Activated CD8-positive, alpha-beta memory T cell treated with anti-CD3 and anti-CD28 coated beads for 36 hours (primary cell): Measurements from ENCODE around the gene TMED3. TPM values are rescaled to one million over a fixed set of nuclear protein-coding genes. Genes with fewer than 3 reads are reported as not detected.
"Not testable (repeated sequence)": the region's sequence is repeated elsewhere in the genome, so short reads cannot be mapped to it uniquely, and the experiment has no call there.

ENCODE experiments used
- CTCF ChIA-PET: fragments of 350-600 bp; sonication (Branson Sonifier 250); formaldehyde crosslinking; loops from one replicate; lab custom pipeline; 2021; ENCODE audit warnings: antibody characterized with exemption; lab: Charles Lee
- POLR2A ChIA-PET: fragments of 350-600 bp; sonication (Branson Sonifier 250); formaldehyde crosslinking; loops from one replicate; lab custom pipeline; 2021; ENCODE audit warnings: antibody characterized with exemption; lab: Charles Lee
- total RNA-seq, 2 experiments: library from RNA; stranded (reverse); gene quantifications; one replicate each; pipeline ENCODE4 v1.2.3, GENCODE V29; 2021

TMED3 gene
- total RNA-seq, 2 experiments from 2014 or later, result 55.5 to 55.8 TPM

DNA sequence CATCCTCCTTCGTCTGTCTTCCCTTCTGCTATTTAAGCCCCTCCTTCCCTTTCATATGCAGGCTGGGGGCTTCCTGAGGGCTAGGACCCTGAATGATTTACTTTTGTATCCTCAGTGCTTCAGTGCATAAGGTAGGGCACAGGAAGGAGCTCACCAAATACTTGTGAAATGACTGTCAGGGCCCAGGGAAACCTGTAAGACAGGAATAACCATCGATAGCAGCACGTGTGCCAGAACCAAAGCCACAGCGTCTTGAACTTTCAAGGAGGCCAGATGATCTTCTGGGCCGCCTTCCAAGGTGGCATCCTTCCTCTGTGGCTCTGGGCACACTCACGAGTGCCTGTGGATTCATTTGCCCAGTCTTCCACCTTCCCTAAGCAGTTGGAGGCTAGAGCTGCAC, 3.9 kb downstream of the TMED3 start:
- CTCF ChIA-PET, result no interaction called here
- POLR2A ChIA-PET, result no interaction called here

DNA sequence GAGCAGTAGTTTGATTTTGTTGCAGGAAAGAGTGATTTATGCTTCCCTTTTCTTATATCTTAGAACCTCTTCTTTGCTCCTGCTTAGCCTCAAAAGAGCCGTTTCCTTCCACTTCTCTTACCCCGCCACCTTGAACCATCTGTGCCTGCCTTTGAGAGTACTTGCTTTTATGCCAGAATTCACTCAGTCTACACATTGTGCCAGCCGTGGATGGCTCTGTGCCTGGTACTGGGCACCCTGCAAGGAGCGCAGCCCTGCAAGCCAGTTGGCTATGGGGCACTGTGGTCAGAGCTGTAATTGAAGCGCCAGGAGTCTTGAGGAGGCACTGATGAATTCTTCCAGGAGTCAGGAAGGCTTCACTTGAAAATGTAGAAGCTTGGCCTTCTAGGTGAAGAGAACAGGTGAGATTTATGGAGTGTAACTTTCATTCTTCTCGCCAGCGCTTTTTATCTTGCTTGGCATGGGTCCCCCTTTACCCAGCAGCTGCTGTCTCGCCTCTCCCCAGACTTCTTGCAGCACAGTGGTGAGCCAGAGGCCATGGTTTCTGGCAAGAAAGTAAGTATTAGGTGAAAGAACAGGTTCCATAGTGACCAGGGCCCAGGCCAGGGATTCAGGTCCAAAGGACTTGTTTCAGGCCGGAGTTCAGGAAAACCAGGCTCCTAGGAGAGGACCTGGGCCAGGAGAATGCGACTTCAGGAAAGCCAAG, 4.9 kb downstream of the TMED3 start:
- ChIA-PET POLR2A (no interaction called here), CTCF (no interaction called here)

DNA sequence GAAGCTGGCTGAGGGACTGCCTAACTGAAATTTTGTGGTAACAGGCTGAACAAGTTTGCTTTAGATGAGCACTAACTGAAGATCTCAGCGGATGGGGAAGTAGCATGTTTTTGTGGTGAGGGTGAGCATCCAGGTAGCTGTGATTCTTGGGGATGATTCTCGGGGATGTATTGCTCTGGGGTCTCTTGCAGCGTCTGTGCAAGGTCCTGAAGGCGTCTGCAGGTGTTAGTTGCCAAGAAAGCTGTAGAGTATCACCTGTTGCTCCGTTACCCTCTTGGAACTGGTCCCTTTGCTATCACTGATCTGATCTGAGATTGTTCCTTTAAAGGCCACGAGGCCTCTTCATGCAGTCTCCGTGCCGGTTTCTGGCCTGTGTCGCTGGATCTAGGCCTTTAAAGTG, 6.0 kb downstream of the TMED3 start:
- ChIA-PET CTCF (no interaction called here), POLR2A (no interaction called here)

DNA sequence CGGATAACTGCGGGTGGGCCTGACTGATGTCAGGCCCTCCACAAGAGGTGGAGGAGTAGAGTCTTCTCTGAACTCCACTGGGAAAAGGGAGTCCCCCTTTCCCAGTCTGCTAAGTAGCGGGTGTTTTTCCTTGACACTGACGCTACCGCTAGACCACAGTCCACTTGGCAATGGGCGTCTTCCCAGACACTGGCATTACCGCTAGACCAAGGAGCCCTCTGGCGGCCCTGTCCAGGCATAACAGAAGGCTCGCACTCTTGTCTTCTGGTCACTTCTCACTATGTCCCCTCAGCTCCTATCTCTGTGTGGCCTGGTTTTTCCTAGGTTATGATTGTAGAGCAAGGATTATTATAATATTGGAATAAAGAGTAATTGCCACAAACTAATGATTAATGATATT, 9.1 kb downstream of the TMED3 start:
- CTCF ChIA-PET, POLR2A ChIA-PET: not testable (repeated sequence)

DNA sequence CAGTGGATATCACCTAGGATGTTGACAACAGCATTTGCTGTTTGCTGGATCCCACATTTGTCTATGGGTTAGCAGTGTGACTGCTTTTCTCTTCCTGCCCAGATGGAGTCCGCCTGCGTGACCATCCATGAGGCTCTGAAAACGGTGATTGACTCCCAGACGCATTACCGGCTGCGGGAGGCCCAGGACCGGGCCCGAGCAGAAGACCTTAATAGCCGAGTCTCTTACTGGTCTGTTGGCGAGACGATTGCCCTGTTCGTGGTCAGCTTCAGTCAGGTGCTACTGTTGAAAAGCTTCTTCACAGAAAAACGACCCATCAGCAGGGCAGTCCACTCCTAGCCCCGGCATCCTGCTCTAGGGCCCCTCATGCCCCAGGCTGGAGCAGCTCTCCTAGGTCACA, 11.0 kb downstream of the TMED3 start:
- CTCF ChIA-PET, result interaction anchor here (0.6 kb wide), 1 partner anchor 33 kb away, joined by 4 read pairs; no protein-coding TSS in a partner anchor
- POLR2A ChIA-PET, result no interaction called here

DNA sequence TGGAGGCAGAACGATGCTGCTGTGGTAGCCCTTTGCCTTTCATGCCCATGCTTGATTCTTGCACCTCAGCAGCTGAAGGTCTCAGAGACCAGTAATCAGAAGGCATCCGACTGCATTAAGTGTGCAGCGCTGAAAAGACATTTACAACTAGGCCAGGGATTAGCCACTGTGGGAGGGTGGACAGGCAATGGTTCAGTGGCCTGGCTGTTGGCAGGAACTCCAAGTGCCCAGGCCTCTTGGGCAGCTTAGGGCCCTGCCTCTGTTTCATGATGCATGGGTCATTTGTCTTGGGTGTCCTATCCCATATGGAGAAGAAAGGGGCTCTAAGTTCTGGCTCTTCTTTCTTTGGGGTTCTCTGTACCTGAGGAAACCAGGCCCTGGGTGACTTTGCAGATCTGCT, 11.4 kb downstream of the TMED3 start:
- ChIA-PET POLR2A (no interaction called here), CTCF (interaction anchor here (0.6 kb wide), 1 partner anchor 33 kb away, joined by 4 read pairs; no protein-coding TSS in a partner anchor)

DNA sequence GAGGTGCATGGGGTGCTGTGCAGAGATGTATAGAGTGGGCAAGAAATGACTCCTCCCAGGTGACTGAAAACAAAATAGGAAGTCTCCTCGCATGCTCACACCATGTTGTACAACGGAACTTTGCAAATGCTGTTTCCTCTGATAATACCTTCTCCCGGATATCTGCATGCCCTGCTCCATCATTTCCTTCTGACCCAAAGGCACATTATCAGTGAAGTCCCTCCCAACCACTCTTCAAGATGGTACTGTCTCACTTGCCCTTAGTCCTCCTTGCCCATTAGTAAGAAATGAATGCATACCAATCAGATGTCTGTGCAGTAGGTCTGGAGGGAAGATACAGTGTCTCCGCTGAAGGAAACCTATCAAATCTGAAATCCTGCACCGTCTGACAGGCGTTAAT, 12.0 kb downstream of the TMED3 start:
- CTCF ChIA-PET, result no interaction called here
- POLR2A ChIA-PET, result no interaction called here

DNA sequence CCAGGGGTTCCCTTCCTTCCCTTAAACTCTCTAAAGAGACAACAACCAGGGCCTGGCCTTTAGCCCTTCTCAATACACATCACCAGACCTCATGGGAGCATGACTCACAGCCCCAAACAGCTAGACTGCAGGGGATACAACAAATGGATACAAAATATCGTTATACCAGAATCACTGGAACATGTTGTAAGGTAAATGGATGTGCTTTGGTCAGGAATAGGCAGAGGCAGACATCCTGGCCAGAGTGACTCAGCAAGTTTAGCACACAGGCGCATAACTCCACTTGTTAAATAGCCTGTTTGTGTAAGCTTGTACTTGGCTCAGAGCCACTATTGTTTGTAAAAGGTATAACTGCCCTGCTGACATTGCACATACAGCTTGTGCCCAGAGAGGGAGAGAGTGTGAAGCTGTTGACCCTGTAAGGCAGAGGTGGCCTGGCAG, 18.3 kb downstream of the TMED3 start:
- ChIA-PET POLR2A (no interaction called here), CTCF (no interaction called here)

DNA sequence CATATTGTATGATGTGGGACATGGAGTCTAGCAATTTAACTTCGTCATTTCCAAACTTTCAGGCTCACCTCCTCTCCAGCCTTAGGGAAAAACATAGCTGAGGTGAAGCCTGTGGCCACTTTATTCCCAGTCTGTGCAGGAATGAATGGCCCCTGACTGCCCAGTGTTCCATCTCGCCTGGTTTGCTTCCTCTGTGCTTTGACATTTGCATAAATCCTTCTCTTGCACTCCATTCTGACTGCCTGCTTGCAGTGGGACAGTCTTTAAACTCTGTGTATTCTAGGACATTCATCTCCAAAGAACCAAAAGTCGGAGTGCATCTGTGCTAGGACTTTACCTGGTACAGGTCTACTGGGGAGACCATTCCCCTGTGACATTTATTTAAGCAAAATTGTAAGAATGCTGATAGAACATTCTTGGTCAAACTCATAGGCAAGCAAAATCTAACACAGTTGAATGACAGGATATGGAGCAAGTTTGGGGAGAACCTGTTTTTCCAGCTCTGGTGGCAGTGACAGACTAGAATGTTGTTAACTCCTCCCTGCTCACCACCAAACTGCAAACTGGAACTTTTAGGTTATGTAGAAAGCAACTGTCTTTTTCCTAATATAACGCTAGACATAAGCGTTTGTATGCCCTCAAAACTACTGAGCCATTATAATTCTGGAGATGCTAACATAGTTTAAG, 22.1 kb downstream of the TMED3 start:
- ChIA-PET POLR2A (no interaction called here), CTCF (no interaction called here)

DNA sequence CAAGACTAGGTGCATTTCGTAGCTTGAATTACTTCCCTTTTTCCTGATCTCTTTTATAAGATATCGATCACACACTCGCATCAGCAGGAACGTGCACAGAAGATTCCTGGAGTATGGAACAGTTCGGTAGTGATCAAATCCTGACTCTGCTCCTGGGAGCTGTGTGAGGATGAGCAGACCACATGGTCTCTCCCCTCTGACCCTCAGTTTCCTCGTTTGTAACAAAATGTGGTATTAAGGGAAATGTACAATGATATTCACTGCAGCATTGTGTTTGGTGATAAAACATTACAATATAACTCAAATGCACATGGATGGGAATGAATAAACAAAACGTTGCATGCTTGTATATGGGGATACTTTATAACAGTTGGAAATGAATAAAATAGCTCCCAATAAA, 26.7 kb downstream of the TMED3 start:
- POLR2A ChIA-PET, result no interaction called here
- CTCF ChIA-PET, result no interaction called here

DNA sequence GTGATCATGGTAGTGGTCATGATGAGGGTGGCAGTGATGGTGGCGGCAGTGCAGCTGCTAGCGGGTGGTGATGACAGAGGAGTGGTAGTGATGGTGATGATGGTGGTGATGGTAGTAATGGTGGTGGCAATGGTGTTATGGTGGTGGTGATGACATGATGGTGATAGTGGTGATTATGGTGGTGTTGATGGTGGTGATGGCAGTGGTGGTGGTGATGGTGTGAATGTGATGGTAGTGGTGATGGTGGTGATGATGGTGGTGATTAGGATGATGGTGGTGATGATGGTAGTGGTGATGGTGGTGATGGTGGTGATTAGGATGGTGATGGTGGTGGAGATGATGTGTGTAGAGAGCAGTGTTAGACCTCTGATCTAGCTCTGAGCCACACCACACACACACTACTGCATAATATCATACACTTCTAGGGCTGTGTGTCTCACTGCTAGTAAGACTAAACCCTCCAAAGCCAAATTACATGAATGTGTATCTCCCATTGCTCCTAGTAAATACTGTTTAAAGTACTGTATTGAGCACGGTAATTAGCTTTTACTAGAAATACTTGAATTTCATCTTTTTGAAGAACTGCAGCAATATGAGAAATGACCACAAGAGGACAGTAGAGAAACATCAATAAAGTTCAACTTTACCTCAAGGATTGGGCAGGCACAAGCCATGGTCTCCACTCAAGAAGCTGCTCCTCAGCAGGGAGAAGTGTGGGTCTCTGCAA, 28.8 kb downstream of the TMED3 start:
- ChIA-PET CTCF (interaction anchor here (0.6 to 1.2 kb wide), 6 partner anchors 12 to 657 kb away, joined by 3 to 5 read pairs (median 4); no protein-coding TSS in a partner anchor), POLR2A (no interaction called here)

DNA sequence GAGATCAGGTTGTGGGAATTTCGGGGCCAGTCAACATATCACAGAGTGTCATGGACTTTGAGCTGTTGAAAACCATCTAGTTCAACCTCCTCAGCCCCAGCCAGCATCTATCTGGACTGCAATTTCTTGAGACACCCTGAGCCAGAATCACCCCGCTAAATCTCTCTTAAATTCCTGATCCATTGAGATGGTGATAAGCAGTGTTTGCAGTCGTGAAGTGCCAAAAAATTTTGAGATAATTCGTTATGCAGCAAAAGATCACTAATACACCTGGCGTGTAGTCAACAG, 29.3 kb downstream of the TMED3 start:
- ChIA-PET POLR2A (no interaction called here), CTCF (interaction anchor here (0.6 to 1.2 kb wide), 5 partner anchors 15 to 656 kb away, joined by 3 to 5 read pairs (median 4); no protein-coding TSS in a partner anchor)

DNA sequence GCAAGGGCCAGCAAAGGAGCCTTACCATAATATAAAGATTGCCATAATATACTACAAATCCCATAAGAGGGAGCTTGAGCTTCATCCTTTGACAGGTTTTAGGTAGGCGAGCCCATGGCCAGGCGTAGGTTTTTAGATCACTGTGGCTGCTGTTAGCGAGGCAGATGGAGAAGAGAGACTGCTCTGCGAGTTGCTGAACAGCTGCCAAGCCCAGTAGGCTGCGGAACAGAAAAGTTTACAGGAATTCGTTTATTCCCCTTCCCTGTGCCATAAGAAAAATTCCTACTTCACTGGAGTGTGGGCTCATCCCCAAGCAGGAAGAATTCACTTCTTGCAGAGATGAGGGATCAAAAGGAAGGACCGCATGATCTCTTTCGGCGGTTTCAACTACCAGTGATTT, 30.5 kb downstream of the TMED3 start:
- ChIA-PET CTCF (no interaction called here), POLR2A (no interaction called here)

DNA sequence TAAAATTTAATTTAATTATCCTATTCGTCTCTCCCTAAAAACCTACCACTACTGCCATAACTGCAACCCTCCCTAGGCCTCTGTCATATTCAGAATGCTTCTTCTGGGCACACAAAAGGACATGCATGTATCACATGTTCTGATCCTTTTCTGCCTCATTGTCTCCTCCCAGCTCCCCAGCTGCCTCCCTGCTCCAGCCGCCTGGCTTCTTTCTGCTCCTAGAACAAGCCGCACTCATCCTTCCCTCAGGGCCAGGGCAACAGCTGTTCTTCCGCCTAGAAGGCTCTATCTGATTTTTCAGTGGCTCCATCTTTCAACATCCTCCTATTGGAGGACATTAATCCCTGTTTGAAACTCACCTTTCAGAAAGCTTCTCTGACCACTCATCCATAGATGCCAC, 38.6 kb downstream of the TMED3 start:
- CTCF ChIA-PET, result no interaction called here
- POLR2A ChIA-PET, result no interaction called here

DNA sequence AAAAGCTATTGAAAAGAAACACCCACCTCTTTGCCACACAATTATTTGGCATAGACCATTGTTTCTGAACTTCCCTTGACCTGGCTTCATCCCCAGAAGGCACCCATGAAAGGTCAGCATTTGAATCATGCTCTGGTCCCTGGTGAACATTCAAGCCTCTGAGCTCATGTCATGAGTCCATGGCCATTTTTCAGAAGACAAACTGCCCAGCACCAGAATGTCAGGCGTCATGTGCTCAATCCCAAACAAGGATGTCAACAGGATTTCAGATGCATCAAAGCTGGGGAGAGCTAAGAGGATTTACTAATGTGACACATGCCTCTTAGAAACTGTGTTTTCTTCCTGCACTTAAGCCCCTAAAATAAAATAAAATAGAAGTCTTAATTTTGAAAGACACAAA, 41.3 kb downstream of the TMED3 start:
- POLR2A ChIA-PET, result no interaction called here
- CTCF ChIA-PET, result interaction anchor here (0.9 kb wide), 1 partner anchor 13 kb away, joined by 3 read pairs; no protein-coding TSS in a partner anchor

DNA sequence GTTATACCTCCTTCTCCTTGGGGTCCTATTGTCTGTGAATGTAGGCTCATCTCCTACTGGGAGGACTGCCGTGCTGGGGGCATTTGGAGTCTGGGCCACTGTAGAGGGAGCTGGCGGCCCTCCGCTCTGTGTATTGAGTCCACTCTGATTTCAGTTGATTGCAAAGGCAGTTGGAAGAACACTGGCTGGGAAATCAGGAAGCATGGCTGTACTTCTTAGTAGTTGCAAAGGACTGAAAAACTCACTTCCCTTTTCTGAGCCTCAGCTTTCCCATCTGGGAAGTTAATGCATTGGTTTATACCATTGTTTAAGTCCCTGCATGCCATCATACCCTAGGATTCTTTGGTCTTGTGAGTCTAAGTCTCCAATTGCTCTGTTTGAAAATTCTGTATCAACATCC, 46.7 kb downstream of the TMED3 start:
- ChIA-PET POLR2A (no interaction called here), CTCF (interaction anchor here (0.6 to 1.2 kb wide), 2 partner anchors 10 to 21 kb away, joined by 3 to 8 read pairs; no protein-coding TSS in a partner anchor)

DNA sequence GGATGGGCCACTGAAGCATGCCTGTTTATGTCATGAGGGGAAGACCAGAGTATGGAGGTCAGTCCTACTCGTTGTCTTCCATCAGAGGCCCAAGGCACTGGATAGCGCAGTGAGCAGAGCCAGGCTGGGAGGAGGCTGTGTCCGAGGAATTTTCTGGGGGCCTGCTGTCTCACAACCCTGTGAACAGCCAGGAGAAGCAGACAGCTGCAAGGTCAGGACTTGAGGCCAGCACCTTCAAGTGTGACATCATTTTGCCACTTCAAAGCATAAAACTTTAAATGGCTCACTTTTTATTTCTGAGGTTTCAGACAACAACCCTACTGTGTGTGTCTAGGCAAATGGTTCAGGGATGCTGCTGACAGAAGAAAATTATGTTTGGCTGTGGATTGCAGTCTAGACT, 47.2 kb downstream of the TMED3 start:
- POLR2A ChIA-PET, result no interaction called here

DNA sequence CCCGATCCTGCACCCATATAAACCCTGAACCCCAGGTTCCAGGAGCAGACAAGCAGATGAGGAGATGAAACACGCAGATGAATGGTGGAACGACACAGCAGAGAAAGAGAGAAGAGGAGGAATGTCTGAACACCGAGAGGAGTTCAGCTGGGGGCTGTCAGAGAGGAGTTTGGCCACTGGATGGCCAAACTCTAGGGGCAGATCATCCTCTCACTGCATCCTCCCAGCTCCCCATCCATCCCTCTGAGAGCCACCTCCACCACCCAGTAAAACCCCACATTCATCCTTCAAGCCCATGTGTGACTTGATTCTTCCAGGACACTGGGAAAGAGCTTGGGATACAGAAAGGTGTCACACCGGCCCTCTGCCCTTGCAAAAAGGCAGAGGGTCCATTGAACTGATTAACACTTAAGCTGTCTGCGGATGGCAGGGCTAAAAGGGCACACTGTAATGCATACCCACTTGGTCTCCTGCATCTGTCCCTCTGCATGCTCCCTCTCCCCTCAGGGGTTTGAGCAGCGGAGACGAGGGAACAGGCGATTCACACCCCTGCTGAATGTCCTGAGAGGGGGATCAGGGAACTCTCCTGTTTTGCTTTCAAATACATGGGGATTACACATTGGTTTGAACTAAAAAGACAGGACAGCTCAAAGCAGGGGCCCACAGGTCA, 53.8 kb downstream of the TMED3 start:
- POLR2A ChIA-PET, result no interaction called here

More for the DNA sequence above, 47.2 kb downstream of the TMED3 start:
- CTCF ChIA-PET, result interaction anchor here (1.2 kb wide), 1 partner anchor 9 kb away, joined by 3 read pairs; no protein-coding TSS in a partner anchor

DNA sequence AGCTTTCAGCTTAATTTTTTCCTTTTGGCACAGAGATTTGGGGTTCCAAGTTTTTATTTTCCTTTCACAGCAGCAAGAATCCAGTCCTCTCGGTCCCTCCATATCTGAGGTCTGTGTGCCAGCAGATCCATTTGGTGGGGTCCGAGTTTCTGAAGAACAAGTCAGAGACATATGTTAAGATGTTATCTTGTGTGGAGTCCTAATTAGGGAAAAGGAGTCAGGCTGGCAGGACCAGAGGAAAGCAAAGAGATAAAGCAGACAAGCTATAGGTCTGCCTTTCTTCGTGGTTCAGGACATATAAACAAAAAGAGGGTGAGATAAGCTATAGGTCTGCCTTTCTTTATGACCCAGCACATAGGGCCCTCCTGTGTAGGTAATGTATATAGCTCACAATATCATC, 54.9 kb downstream of the TMED3 start:
- ChIA-PET POLR2A (no interaction called here), CTCF (interaction anchor here (1.0 kb wide), 1 partner anchor 14 kb away, joined by 3 read pairs; no protein-coding TSS in a partner anchor)

More for the DNA sequence above, 53.8 kb downstream of the TMED3 start:
- CTCF ChIA-PET, result no interaction called here
